Measurements from ENCODE around the gene GPR141. TPM values are rescaled to one million over a fixed set of nuclear protein-coding genes. Genes with fewer than 3 reads are reported as not detected.

GPR141 gene
- total RNA-seq, 1 donor: not detected

DNA sequence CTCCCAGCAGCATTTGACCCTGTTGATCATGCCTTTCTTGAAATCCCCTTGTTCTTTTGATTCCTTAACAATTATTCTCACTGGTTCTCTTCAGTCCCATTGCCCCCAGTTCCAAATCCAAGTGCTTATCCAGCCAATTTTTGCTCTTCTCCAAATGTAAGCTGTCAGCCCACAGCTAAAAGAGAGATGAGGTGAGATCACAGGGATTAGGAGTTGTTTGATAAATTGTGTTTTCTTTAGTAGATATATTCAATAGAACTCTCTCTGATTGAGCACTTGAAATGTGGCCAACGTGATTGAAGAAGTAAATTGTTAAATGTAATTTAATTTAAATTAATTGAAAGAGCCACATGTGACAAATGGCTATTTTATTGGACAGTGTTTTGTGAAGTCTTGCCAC is 88.2 kb downstream of the GPR141 start:
- Histone ChIP-seq H3K27ac (ENCODE audit: low read depth, low read length) (no peak overlapping the region), H3K4me3 (ENCODE audit: insufficient read depth, low read length) (no peak overlapping the region), H4K20me1 (ENCODE audit: insufficient read depth, low read length) (no peaks in the 10 kb centered on the region), H3K27me3 (ENCODE audit: insufficient read depth, low read length) (no peaks in the 10 kb centered on the region), H2AFZ (ENCODE audit: low read length) (no peak overlapping the region), H3K36me3 (ENCODE audit: insufficient read depth, low read length) (no peaks in the 10 kb centered on the region), H3K4me2 (ENCODE audit: insufficient read depth, low read length) (no peak overlapping the region), H3K79me2 (ENCODE audit: insufficient read depth, low read length) (no peaks in the 10 kb centered on the region), H3K9me3 (ENCODE audit: low read depth, low read length) (no peaks in the 10 kb centered on the region), H3K4me1 (ENCODE audit: insufficient read depth, low read length) (no peaks in the 10 kb centered on the region)
- DNase-seq (ENCODE audit: insufficient read length, low spot score, missing footprints): no peak
- TF ChIP-seq, protein P1, sequence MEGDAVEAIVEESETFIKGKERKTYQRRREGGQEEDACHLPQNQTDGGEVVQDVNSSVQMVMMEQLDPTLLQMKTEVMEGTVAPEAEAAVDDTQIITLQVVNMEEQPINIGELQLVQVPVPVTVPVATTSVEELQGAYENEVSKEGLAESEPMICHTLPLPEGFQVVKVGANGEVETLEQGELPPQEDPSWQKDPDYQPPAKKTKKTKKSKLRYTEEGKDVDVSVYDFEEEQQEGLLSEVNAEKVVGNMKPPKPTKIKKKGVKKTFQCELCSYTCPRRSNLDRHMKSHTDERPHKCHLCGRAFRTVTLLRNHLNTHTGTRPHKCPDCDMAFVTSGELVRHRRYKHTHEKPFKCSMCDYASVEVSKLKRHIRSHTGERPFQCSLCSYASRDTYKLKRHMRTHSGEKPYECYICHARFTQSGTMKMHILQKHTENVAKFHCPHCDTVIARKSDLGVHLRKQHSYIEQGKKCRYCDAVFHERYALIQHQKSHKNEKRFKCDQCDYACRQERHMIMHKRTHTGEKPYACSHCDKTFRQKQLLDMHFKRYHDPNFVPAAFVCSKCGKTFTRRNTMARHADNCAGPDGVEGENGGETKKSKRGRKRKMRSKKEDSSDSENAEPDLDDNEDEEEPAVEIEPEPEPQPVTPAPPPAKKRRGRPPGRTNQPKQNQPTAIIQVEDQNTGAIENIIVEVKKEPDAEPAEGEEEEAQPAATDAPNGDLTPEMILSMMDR (IDR thresholded peaks at IDR 0.05; ENCODE audit: extremely low read depth, low read depth, low read length): no peak

DNA sequence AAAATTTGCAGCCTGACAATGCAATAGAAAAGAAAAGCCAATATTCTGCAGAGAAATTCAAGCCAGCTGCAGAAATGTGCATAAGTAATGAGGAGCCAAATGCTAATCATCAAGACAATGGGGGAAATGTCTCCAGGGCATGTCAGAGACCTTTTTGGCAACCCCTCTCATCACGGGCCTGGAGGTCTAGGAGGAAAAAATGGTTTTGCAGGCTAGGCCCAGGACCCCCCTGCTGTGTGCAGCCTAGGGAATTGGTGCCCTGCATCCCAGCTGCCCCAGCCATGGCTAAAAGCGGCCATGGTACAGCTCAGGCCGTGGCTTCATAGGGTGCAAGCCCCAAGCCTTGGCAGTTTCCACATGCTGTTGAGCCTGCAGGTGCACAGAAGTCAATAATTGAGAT is 92.4 kb downstream of the GPR141 start:
- Histone ChIP-seq H3K4me3 (ENCODE audit: insufficient read depth, low read length) (no peak overlapping the region), H4K20me1 (ENCODE audit: insufficient read depth, low read length) (no peaks in the 10 kb centered on the region), H3K27ac (ENCODE audit: low read depth, low read length) (no peak overlapping the region), H3K79me2 (ENCODE audit: insufficient read depth, low read length) (no peaks in the 10 kb centered on the region), H3K27me3 (ENCODE audit: insufficient read depth, low read length) (no peaks in the 10 kb centered on the region), H2AFZ (ENCODE audit: low read length) (no peak overlapping the region), H3K9me3 (ENCODE audit: low read depth, low read length) (peaks cover 2% of the 10 kb centered on the region), H3K4me2 (ENCODE audit: insufficient read depth, low read length) (no peak overlapping the region), H3K4me1 (ENCODE audit: insufficient read depth, low read length) (no peaks in the 10 kb centered on the region), H3K36me3 (ENCODE audit: insufficient read depth, low read length) (no peaks in the 10 kb centered on the region)
- TF ChIP-seq, protein P1 (IDR thresholded peaks at IDR 0.05; ENCODE audit: extremely low read depth, low read depth, low read length): no peak
- DNase-seq (ENCODE audit: insufficient read length, low spot score, missing footprints): no peak

DNA sequence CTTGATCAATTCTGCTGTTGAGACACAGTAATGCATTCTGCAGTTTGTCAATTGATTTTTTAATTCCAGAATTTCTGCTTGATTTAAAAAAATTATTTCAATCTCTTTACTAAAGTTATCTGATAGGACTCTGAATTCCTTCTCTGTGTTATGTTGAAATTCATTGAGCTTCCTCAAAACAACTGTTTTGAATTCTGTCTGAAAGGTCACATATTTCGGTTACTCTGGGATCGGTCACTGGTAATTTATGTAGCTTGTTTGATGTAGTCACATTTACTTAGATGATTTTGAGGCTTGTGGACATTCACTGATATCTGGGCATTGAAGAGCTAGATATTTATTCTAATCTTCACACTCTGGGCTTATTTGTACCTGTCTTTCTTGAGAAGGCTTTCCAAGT is 97.6 kb downstream of the GPR141 start:
- no peaks in the 10 kb centered on the region for H3K36me3 ChIP-seq (ENCODE audit: insufficient read depth, low read length)
- no peak overlapping the region for H2AFZ ChIP-seq (ENCODE audit: low read length)
- H3K4me3 ChIP-seq (ENCODE audit: insufficient read depth, low read length): no peak overlapping the region
- no peak overlapping the region for H3K4me2 ChIP-seq (ENCODE audit: insufficient read depth, low read length)
- H3K9me3 ChIP-seq (ENCODE audit: low read depth, low read length): peaks cover 2% of the 10 kb centered on the region
- DNase-seq (ENCODE audit: insufficient read length, low spot score, missing footprints): no peak
- H3K79me2 ChIP-seq (ENCODE audit: insufficient read depth, low read length): no peaks in the 10 kb centered on the region
- no peaks in the 10 kb centered on the region for H3K27me3 ChIP-seq (ENCODE audit: insufficient read depth, low read length)
- TF ChIP-seq, protein P1 (IDR thresholded peaks at IDR 0.05; ENCODE audit: extremely low read depth, low read depth, low read length): no peak
- no peaks in the 10 kb centered on the region for H4K20me1 ChIP-seq (ENCODE audit: insufficient read depth, low read length)
- no peak overlapping the region for H3K27ac ChIP-seq (ENCODE audit: low read depth, low read length)
- H3K4me1 ChIP-seq (ENCODE audit: insufficient read depth, low read length): no peaks in the 10 kb centered on the region

DNA sequence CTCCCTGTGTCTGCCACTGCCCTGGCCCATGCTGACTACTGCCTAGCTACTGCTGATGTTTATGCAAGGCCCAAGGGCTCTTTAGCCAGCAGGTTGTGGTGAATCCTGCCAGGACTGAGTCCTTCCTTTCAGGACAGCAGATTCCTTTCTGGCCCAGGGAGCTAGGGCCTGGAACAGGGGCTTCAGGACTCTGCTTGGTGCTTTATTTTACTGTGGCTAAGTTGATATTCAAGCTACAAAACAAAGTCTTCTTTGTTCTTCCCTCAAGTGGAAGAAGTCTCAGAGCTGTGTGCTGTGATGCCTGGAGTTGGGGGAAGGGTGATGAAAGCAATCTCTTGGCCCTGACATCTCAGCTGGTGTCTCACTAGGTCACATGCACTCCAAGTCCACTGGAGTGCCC is 98.6 kb downstream of the GPR141 start:
- no peak overlapping the region for H3K27ac ChIP-seq (ENCODE audit: low read depth, low read length)
- TF ChIP-seq, protein P1 (IDR thresholded peaks at IDR 0.05; ENCODE audit: extremely low read depth, low read depth, low read length): no peak
- H2AFZ ChIP-seq (ENCODE audit: low read length): no peak overlapping the region
- DNase-seq (ENCODE audit: insufficient read length, low spot score, missing footprints): no peak
- no peaks in the 10 kb centered on the region for H3K79me2 ChIP-seq (ENCODE audit: insufficient read depth, low read length)
- H3K36me3 ChIP-seq (ENCODE audit: insufficient read depth, low read length): no peaks in the 10 kb centered on the region
- H3K4me3 ChIP-seq (ENCODE audit: insufficient read depth, low read length): no peak overlapping the region
- no peak overlapping the region for H3K4me2 ChIP-seq (ENCODE audit: insufficient read depth, low read length)
- no peaks in the 10 kb centered on the region for H4K20me1 ChIP-seq (ENCODE audit: insufficient read depth, low read length)
- no peaks in the 10 kb centered on the region for H3K27me3 ChIP-seq (ENCODE audit: insufficient read depth, low read length)
- no peaks in the 10 kb centered on the region for H3K4me1 ChIP-seq (ENCODE audit: insufficient read depth, low read length)
- H3K9me3 ChIP-seq (ENCODE audit: low read depth, low read length): peaks cover 2% of the 10 kb centered on the region
